ENCODE results near the gene NSD2.

The NSD2 gene

GRCh38 chr4:1948892-1949436 is 77.8 kb downstream of the NSD2 start:
- ChIA-PET CTCF (no interaction called here), POLR2A (no interaction called here)
- H3K27me3 ChIP-seq (replicated peaks in 2 of 5; ENCODE audit: control insufficient read depth in 4 of 5, insufficient read depth in 5 of 5, low read length in 4 of 5): no peaks in the 10 kb centered on the region
- no peaks in the 10 kb centered on the region for H3K4me1 ChIP-seq (ENCODE audit: control extremely low read depth in 1 of 4, control insufficient read depth in 4 of 4, insufficient read depth in 4 of 4, low read length in 3 of 4)
- H3K9me3 ChIP-seq (ENCODE audit: control extremely low read depth in 1 of 5, control insufficient read depth in 4 of 5, insufficient read depth in 2 of 5, low read depth in 1 of 5, low read length in 4 of 5): no peaks in the 10 kb centered on the region
- no peak overlapping the region for H3K4me3 ChIP-seq (ENCODE audit: control insufficient read depth in 1 of 7, extremely low read depth in 1 of 7, insufficient read depth in 4 of 7, low read depth in 2 of 7, low read length in 6 of 7)
- H3K27ac ChIP-seq (ENCODE audit: insufficient read depth in 1 of 2, low read depth in 1 of 2, low read length in 2 of 2, poor library complexity in 1 of 2, severe bottlenecking in 2 of 2): no peak overlapping the region
- H3K36me3 ChIP-seq (ENCODE audit: control insufficient read depth in 4 of 4, insufficient read depth in 4 of 4, low read length in 3 of 4): peaks cover 7 to 80% (median 42%) of the 10 kb centered on the region in 4 experiments
- no peak for DNase-seq
- WGBS (ENCODE audit: insufficient coverage): over 99% methylated on average over 8 of the region's 8 CpGs

DNA sequence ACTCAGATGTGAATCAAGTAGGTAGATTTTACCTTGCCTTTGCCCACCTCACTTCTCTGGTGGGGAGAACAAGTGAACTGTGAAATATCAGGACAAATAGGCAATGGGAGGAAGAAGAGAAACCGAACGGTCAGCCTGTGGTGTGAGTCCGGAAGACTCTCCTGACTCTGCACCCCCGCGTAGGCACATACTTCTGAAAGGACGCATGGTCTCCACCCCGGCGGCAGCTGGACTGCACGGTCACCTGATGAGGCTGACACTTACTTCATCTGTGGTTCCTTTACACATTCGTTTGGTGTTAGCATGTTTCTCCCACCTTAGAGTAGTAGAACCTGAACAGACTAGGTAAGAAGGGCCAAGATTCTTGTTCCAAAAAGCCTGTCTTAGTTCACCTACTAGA is 79.2 kb downstream of the NSD2 start:
- ChIA-PET POLR2A (no interaction called here), CTCF (no interaction called here)
- Histone ChIP-seq H3K4me3 (ENCODE audit: control insufficient read depth in 1 of 7, extremely low read depth in 1 of 7, insufficient read depth in 4 of 7, low read depth in 2 of 7, low read length in 6 of 7) (no peak overlapping the region), H3K4me1 (ENCODE audit: control extremely low read depth in 1 of 4, control insufficient read depth in 4 of 4, insufficient read depth in 4 of 4, low read length in 3 of 4) (no peaks in the 10 kb centered on the region), H3K9me3 (ENCODE audit: control extremely low read depth in 1 of 5, control insufficient read depth in 4 of 5, insufficient read depth in 2 of 5, low read depth in 1 of 5, low read length in 4 of 5) (no peaks in the 10 kb centered on the region), H3K36me3 (ENCODE audit: control insufficient read depth in 4 of 4, insufficient read depth in 4 of 4, low read length in 3 of 4) (peaks cover 6 to 80% (median 46%) of the 10 kb centered on the region in 4 experiments), H3K27ac (ENCODE audit: insufficient read depth in 1 of 2, low read depth in 1 of 2, low read length in 2 of 2, poor library complexity in 1 of 2, severe bottlenecking in 2 of 2) (no peak overlapping the region), H3K27me3 (replicated peaks in 2 of 5; ENCODE audit: control insufficient read depth in 4 of 5, insufficient read depth in 5 of 5, low read length in 4 of 5) (no peaks in the 10 kb centered on the region)
- 94% methylated on average over 10 of the region's 10 CpGs for WGBS (ENCODE audit: insufficient coverage)
- DNase-seq: no peak

- H3K4me3 ChIP-seq (ENCODE audit: control insufficient read depth in 1 of 7, extremely low read depth in 1 of 7, insufficient read depth in 4 of 7, low read depth in 2 of 7, low read length in 6 of 7): no peak overlapping the region
- ChIA-PET CTCF (no interaction called here), POLR2A (no interaction called here)
- no peaks in the 10 kb centered on the region for H3K27me3 ChIP-seq (replicated peaks in 2 of 5; ENCODE audit: control insufficient read depth in 4 of 5, insufficient read depth in 5 of 5, low read length in 4 of 5)
- 97% methylated on average over 18 of the region's 20 CpGs for WGBS (ENCODE audit: insufficient coverage)
- H3K27ac ChIP-seq (ENCODE audit: insufficient read depth in 1 of 2, low read depth in 1 of 2, low read length in 2 of 2, poor library complexity in 1 of 2, severe bottlenecking in 2 of 2): no peak overlapping the region
- no peaks in the 10 kb centered on the region for H3K9me3 ChIP-seq (ENCODE audit: control extremely low read depth in 1 of 5, control insufficient read depth in 4 of 5, insufficient read depth in 2 of 5, low read depth in 1 of 5, low read length in 4 of 5)
- H3K4me1 ChIP-seq (ENCODE audit: control extremely low read depth in 1 of 4, control insufficient read depth in 4 of 4, insufficient read depth in 4 of 4, low read length in 3 of 4): no peaks in the 10 kb centered on the region
- DNase-seq: no peak
- peaks cover 4 to 88% (median 47%) of the 10 kb centered on the region in 4 experiments for H3K36me3 ChIP-seq (ENCODE audit: control insufficient read depth in 4 of 4, insufficient read depth in 4 of 4, low read length in 3 of 4)
These were observed 81.0 kb downstream of the NSD2 start for GRCh38 chr4:1952058-1952700.

- H3K27ac ChIP-seq (ENCODE audit: insufficient read depth in 1 of 2, low read depth in 1 of 2, low read length in 2 of 2, poor library complexity in 1 of 2, severe bottlenecking in 2 of 2): no peak overlapping the region
- no peak for DNase-seq
- H3K4me1 ChIP-seq (ENCODE audit: control extremely low read depth in 1 of 4, control insufficient read depth in 4 of 4, insufficient read depth in 4 of 4, low read length in 3 of 4): no peaks in the 10 kb centered on the region
- CTCF ChIA-PET: no interaction called here
- no peaks in the 10 kb centered on the region for H3K9me3 ChIP-seq (ENCODE audit: control extremely low read depth in 1 of 5, control insufficient read depth in 4 of 5, insufficient read depth in 2 of 5, low read depth in 1 of 5, low read length in 4 of 5)
- POLR2A ChIA-PET: no interaction called here
- peaks cover 4 to 87% (median 48%) of the 10 kb centered on the region in 4 experiments for H3K36me3 ChIP-seq (ENCODE audit: control insufficient read depth in 4 of 4, insufficient read depth in 4 of 4, low read length in 3 of 4)
- H3K27me3 ChIP-seq (replicated peaks in 2 of 5; ENCODE audit: control insufficient read depth in 4 of 5, insufficient read depth in 5 of 5, low read length in 4 of 5): no peaks in the 10 kb centered on the region
- WGBS (ENCODE audit: insufficient coverage): 85% methylated on average over 5 of the region's 5 CpGs
- H3K4me3 ChIP-seq (ENCODE audit: control insufficient read depth in 1 of 7, extremely low read depth in 1 of 7, insufficient read depth in 4 of 7, low read depth in 2 of 7, low read length in 6 of 7): no peak overlapping the region
These were observed 81.5 kb downstream of the NSD2 start for GRCh38 chr4:1952719-1953118.

- no peak for DNase-seq
- POLR2A ChIA-PET: no interaction called here
- Histone ChIP-seq H3K36me3 (ENCODE audit: control insufficient read depth in 4 of 4, insufficient read depth in 4 of 4, low read length in 3 of 4) (peaks cover 7 to 87% (median 50%) of the 10 kb centered on the region in 4 experiments), H3K4me3 (ENCODE audit: control insufficient read depth in 1 of 7, extremely low read depth in 1 of 7, insufficient read depth in 4 of 7, low read depth in 2 of 7, low read length in 6 of 7) (no peak overlapping the region), H3K4me1 (ENCODE audit: control extremely low read depth in 1 of 4, control insufficient read depth in 4 of 4, insufficient read depth in 4 of 4, low read length in 3 of 4) (no peaks in the 10 kb centered on the region), H3K9me3 (ENCODE audit: control extremely low read depth in 1 of 5, control insufficient read depth in 4 of 5, insufficient read depth in 2 of 5, low read depth in 1 of 5, low read length in 4 of 5) (no peaks in the 10 kb centered on the region), H3K27ac (ENCODE audit: insufficient read depth in 1 of 2, low read depth in 1 of 2, low read length in 2 of 2, poor library complexity in 1 of 2, severe bottlenecking in 2 of 2) (no peak overlapping the region), H3K27me3 (replicated peaks in 2 of 5; ENCODE audit: control insufficient read depth in 4 of 5, insufficient read depth in 5 of 5, low read length in 4 of 5) (no peaks in the 10 kb centered on the region)
- CTCF ChIA-PET: no interaction called here
- 100% methylated on average over 8 of the region's 9 CpGs for WGBS (ENCODE audit: insufficient coverage)
These were observed 82.1 kb downstream of the NSD2 start for GRCh38 chr4:1953335-1953734.

DNA sequence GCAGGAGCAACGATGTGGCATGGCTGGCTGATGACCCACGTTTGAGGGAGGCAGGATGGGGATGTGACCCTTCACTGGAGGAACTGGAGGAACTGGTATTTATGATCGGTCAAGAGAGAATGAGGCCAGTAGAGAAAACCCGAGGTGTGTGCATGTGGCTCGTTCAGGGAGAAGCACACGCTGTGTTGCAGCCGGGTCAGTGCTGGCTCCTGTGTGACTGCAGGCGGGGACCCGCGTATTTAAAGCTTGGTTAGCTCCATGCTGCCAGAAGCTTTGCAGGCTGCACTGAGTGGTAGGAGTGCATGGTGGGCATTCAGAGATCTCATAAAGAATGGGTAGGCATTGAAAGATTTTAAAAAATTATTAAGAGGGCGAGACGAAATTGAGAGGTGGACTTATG is 85.4 kb downstream of the NSD2 start:
- ChIA-PET POLR2A (no interaction called here), CTCF (no interaction called here)
- no peaks in the 10 kb centered on the region for H3K4me1 ChIP-seq (ENCODE audit: control extremely low read depth in 1 of 4, control insufficient read depth in 4 of 4, insufficient read depth in 4 of 4, low read length in 3 of 4)
- DNase-seq: no peak
- WGBS (ENCODE audit: insufficient coverage): 99% methylated on average over 9 of the region's 12 CpGs
- no peaks in the 10 kb centered on the region for H3K9me3 ChIP-seq (ENCODE audit: control extremely low read depth in 1 of 5, control insufficient read depth in 4 of 5, insufficient read depth in 2 of 5, low read depth in 1 of 5, low read length in 4 of 5)
- H3K27ac ChIP-seq (ENCODE audit: insufficient read depth in 1 of 2, low read depth in 1 of 2, low read length in 2 of 2, poor library complexity in 1 of 2, severe bottlenecking in 2 of 2): no peak overlapping the region
- no peak overlapping the region for H3K4me3 ChIP-seq (ENCODE audit: control insufficient read depth in 1 of 7, extremely low read depth in 1 of 7, insufficient read depth in 4 of 7, low read depth in 2 of 7, low read length in 6 of 7)
- no peaks in the 10 kb centered on the region for H3K27me3 ChIP-seq (replicated peaks in 2 of 5; ENCODE audit: control insufficient read depth in 4 of 5, insufficient read depth in 5 of 5, low read length in 4 of 5)
- H3K36me3 ChIP-seq (ENCODE audit: control insufficient read depth in 4 of 4, insufficient read depth in 4 of 4, low read length in 3 of 4): peaks cover 25 to 94% (median 70%) of the 10 kb centered on the region in 4 experiments

DNA sequence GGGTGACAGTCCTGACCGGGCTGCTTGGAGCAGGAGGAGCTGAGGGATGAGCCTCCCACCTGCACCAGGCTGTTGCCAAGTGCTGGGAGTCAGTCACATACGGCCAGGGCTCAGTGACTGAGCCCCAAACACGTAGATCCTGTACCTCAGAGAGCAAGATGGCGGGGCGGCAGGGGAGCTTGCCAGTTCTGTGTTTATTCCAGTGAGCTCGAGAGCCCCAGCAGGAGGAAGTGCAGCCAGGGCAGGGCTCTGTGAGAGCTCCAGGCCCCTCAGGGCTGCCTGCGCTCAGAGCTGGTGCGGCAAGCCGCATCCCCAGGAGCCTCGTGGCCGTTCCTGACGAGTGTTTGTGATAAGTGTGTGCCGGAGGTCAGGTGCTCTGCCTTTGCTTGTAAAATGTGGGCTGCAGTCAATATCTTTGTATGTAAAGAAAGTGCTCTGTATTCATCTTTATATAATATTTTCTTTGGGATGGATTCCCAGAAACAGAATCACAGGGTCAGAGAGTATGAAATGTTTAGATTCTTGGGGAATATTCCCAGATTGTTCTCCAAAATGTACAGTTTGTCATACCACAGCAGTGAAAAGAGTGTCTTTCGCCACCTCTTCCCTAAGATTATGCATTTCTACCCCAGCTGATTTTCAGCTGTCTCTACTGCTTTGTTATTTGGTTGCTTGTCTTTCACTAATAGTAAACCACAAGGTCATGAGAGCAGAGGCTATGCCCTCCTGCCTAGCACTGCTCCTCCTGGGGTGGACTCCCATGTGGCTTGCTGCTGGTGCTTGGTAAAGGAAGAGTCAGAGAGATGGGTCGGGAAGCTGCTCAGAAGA is 87.3 kb downstream of the NSD2 start:
- CTCF ChIA-PET: no interaction called here
- POLR2A ChIA-PET: no interaction called here
- H3K4me1 ChIP-seq (ENCODE audit: control extremely low read depth in 1 of 4, control insufficient read depth in 4 of 4, insufficient read depth in 4 of 4, low read length in 3 of 4): no peaks in the 10 kb centered on the region

More for the DNA sequence above, 87.3 kb downstream of the NSD2 start:
- no peak for DNase-seq
- H3K27me3 ChIP-seq (replicated peaks in 2 of 5; ENCODE audit: control insufficient read depth in 4 of 5, insufficient read depth in 5 of 5, low read length in 4 of 5): no peaks in the 10 kb centered on the region
- H3K9me3 ChIP-seq (ENCODE audit: control extremely low read depth in 1 of 5, control insufficient read depth in 4 of 5, insufficient read depth in 2 of 5, low read depth in 1 of 5, low read length in 4 of 5): no peaks in the 10 kb centered on the region
- H3K27ac ChIP-seq (ENCODE audit: insufficient read depth in 1 of 2, low read depth in 1 of 2, low read length in 2 of 2, poor library complexity in 1 of 2, severe bottlenecking in 2 of 2): peak overlapping the region in 1 of 2 experiments; percentile 9
- peaks cover 37 to 92% (median 71%) of the 10 kb centered on the region in 4 experiments for H3K36me3 ChIP-seq (ENCODE audit: control insufficient read depth in 4 of 4, insufficient read depth in 4 of 4, low read length in 3 of 4)
- WGBS (ENCODE audit: insufficient coverage): 95% methylated on average over 11 of the region's 15 CpGs
- H3K4me3 ChIP-seq (ENCODE audit: control insufficient read depth in 1 of 7, extremely low read depth in 1 of 7, insufficient read depth in 4 of 7, low read depth in 2 of 7, low read length in 6 of 7): no peak overlapping the region
